DMS153 treated with DMSO at 0.1 percent for 48 hours (cell line): Measurements from ENCODE around the gene ZBTB44.
"Not testable (repeated sequence)": the region's sequence is repeated elsewhere in the genome, so short reads cannot be mapped to it uniquely, and the experiment has no call there.

Experiments used
- DNase-seq: peaks from one replicate; lab custom pipeline; 2025; ENCODE audit not compliant: unreplicated experiment; lab: John Stamatoyannopoulos, UW

ZBTB44 gene

DNA sequence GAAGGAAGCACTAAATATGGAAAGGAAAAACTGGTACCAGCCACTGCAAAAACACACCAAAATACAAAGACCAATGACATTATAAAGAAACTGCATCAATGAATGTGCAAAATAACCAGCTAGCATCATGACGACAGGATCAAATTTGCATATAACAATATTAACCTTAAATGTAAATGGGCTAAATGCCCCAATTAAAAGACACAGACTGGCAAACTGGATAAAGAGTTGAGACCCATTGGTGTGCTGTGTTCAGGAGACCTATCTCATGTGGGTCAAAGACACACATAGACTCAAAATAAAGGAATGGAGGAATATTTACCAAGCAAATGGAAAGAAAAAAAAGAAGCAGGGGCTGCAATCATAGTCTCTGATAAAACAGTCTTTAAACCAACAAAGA, 63.0 kb downstream of the ZBTB44 start:
- not testable (repeated sequence) for DNase-seq

DNA sequence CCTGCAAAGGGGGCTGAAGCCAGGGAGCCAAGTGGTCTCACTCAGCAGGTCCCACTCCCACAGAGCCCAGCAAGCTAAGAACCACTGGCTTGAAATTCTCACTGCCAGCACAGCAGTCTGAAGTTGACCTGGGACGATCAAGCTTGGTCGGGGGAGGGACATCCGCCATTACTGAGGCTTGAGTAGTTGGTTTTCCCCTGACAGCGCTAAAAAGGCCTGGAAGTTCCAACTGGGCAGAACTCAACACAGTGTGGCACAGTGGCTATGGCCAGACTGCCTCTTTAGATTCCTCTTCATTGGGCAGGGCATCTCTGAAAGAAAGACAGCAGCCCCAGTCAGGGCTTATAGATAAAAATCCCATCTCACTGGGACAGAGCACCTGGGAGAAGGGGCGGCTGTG, 64.8 kb downstream of the ZBTB44 start:
- DNase-seq: not testable (repeated sequence)

DNA sequence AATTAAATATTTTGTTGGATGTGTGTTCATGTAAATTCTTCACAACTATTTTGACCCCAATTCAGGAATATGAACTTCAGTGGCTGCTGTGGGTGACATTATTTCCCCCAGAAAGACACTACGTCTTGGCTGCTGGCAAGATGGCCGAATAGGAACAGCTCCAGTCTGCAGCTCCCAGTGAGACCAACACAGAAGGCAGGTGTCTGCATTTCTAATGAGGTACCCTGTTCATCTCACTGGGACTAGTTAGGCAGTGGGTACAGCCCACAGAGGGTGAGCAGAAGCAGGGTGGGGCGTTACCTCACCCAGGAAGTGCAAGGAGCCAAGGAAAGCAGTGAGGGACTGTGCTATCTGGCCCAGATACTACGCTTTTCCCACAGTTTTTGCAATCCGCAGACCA, 65.3 kb downstream of the ZBTB44 start:
- no peak for DNase-seq

DNA sequence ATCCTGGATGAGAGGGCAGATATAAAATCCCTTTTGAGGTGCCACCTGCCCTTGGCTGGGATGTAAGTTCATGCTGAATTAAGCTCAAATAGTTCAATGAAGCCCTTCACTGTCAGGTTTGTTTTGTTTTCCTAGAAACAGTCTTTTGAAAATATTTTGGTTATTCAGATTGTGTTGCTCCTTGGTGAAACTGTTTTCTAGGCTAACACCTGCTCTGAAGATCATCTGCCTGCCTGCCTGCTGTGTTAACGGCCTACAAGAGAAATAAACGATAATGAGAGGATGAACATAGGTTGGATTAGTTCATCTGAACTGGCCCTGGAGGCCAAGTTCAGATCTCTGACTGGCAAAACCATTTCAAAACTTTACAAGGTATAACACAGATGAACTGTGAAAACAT, 67.4 kb downstream of the ZBTB44 start:
- DNase-seq: no peak

DNA sequence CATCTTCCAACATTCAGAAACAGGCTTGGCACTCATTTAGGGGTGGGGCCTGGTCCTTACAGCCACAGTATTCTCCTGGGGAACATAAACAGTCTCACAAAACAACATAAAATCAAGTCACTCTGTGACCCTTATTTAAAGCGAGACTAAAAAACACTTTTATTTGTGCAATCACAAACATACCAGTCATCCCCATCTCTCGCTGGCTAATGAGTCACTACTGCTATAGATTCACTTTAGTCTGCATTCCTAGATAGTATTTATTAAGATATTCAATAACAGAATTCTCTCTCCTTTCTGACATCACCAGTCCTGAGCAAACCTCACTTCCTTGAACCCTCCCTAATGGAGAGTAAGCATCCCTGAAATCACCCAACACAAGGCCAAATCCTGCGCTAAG, 68.0 kb downstream of the ZBTB44 start:
- no peak for DNase-seq

DNA sequence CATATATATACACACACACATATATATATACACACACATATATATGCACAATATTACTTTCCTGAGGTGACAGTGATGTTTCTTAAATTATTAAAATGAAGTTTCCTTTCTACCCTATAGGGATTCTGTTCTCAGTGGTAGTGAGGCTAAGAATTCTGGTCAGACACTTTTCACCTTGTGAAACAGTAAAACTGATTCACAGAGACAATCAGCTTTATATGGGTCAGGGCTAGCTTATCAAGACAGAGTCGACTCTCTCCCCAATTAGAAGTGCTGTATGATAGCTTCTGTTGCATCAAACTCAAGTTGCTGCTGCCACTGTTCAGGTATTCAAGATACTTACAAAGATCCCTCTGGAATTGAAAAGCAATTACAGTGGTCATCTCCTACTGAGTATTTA, 68.4 kb downstream of the ZBTB44 start:
- DNase-seq: no peak

DNA sequence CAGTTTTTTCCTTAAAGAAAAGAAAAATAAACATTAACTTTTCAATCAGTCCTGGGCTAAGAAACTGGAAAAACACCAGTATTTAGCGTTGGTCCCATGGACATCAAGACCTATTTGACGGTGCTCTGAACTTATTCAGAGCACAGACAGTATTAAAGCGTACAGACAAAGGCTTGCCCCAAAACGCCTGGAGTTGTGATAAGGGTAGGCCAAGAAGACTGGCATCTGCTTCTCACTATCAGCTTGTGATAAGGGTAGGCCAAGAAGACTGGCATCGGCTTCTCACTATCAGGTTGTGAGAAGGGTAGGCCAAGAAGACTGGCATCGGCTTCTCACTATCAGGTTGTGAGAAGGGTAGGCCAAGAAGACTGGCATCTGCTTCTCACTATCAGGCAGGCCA, 69.3 kb downstream of the ZBTB44 start:
- not testable (repeated sequence) for DNase-seq

DNA sequence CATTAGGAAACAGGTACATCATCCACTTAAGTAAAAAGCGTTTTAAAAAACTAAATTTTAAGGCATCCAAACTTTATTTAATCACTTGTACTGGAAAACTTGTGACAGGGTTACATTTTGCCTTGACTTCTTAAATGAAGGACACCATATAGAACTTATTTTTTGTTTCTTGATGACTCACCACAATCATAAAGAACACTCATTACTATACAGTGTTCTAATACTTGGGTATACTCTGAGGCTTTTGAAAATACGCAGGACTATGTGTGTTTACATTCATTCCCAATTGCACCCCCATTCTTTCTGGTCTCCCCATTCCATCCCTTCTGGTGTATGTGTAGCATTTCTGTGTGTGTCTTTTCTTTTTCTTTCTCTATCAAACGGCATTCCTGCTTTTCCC, 69.9 kb downstream of the ZBTB44 start:
- DNase-seq: no peak

DNA sequence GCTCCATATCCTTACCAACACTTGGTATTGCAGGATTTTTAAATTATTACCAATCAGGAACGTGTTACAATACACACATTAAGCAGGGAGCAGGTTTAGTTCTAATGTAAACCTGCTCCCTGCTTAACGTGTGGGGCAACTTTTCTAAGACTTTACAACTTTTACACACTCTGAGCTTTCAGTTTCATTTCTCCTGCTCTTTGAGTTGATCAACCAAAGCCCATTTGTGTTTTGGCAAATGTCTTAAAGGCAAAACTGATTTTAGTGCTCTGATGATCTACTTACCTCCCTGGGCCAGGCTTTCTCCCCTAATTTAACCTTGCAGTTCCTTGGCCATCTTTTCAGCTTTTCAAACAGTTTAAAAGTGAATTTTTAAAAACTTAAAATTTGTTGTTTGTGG, 70.9 kb downstream of the ZBTB44 start:
- DNase-seq: no peak

DNA sequence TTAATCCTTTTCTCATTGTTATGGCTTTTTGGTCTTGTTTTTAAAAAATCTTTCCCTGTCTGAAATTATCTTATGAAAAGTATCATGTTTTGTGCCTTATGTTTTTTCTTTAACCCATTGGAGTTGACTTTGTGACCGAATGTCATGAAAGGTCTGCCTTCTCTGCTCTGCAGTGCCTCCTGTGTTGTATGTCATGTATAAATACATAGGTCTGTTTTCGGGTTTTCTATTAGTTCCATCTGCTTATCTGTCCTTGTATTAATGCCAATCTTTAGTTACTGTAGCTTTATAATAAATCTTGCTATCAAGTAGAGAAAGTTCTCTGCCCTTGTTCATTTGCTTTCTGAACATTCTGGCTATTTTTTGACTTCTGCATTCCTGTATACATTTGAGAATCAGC, 73.0 kb downstream of the ZBTB44 start:
- DNase-seq: no peak

DNA sequence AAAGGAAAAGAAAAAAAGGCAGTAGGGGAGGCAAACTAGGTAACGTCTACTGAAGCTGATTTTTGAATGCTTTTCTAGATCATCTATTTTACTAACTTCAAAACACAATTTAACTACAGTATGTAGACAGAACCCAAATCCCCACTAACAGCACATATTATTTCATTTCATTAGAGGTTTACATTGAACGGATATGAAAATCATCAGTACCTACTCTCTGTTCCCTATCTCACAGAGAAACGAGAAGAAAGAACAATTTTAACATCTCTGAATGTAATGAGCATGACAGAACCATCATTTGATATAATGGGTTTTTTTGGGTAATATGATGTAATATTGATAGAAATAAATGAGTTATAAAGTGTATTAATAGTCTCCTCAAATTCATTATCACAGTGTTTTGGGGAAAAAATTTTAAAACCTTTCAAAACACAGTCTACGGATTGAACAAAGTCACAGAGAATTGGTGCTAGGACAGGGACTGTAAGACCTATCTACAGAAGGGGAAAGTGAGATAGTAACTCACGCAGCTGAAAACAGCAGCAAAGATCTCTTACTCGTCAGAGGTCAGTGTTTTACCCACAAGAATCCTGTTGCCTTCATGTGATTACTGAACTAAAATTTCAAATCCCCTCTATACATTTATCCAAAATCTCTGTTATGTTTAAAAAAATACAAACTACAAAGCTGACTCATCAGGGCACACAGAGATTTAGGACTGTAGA, 77.3 kb downstream of the ZBTB44 start:
- DNase-seq: no peak

DNA sequence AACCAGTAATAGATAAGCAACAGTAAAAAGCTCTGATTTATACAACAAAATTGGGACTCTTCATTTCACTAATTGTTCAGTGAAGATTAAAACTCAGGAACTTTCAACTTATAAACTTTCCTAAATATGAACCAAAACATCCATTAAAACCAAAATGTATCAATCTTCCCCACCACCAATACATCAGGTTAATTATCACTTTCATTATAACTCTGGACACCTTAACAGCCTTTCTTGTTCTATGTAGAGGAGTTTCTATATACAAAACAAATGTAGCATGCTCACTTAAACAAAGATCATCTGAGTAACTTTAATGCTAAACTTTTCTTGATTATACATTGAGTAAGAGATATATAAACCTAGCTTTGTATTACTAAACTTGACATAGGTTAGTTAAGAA, 80.4 kb downstream of the ZBTB44 start:
- no peak for DNase-seq

DNA sequence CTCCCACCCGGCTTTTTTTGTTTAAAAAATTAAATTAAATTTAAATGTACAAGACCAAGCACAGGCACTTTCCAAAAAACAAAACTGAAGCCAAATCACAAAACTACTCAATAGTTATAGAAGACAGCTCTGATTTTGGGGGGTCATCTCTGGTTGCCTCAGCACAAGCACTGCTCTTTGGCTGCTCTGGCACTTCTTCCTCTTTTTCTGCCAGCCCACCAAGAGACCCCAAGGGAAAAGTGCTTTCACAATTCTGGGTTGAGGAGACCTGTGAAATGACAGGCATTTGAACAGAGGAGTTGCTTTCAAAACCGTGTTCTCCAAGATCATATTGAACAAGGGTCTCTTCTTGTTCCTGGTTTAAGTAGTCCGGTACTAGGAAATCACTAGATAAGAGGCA, 80.8 kb downstream of the ZBTB44 start:
- DNase-seq: not testable (repeated sequence)

DNA sequence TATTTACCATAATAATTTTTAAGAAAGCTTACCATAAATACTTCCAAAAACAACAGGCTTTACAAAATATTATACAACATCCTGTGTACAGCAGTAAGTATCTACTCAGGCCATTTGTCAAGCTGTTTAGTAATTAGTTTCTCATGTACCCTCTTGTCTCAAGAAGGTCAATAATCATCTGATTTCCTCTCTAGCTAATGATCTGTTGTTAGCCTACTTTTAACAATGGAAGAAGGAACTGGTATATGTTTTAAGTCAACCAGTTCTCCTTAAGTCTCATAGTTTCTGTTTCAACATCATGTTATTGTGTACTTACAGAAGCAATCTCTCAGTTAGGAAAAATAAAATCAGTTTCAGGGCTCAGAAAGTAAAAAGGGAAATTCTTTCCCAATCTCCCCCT, 81.2 kb downstream of the ZBTB44 start:
- not testable (repeated sequence) for DNase-seq

DNA sequence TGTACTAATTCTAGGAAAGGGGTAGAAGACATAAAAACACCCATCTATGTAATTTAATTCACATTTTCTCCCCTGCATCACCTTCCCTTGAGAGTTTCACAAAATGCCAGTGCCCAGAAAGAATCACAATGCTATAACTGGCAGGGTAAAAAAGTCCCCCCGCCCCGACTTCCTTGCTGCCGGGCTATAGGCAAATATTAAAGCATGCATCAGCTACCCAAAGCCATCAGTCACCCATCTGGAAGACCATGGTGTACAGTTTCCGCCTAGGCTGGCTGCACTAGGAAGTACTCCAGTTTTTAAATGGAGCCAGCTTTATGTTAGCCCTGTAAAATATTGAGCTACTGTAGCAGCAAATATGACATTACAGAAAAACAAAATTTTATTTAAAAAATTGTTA, 87.3 kb downstream of the ZBTB44 start:
- DNase-seq: no peak

DNA sequence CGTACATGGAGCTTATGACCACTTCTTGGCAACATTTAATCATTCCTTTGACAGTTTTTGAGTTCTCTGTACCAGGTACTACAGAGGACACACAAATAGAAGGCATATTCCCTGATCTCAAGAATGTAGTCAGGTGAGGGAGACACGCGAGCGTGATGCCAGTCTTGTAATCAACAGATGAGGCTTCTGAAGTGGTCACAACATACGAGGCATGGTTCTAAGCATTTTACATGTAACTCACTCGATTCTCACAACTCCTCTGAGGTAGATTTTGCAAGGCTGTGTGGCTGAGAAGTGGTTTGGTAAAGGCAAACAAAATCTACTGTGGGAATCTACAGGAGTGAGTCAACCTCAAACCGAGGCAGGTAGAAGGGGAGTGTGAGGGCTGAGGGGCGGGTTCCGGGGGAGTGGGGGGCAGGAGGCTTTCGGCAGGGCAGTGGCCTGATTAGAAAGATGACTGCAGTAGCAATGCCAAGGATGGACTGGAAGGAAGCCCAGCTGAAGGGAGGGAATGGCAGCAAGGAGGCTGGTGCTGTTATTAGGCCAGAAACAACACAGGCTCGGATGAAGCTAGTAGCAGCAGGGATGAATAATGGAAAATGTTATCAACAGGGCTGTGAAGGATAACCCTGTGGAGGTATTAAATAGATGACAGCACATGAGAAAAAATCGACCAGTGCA, 91.3 kb downstream of the ZBTB44 start:
- no peak for DNase-seq

DNA sequence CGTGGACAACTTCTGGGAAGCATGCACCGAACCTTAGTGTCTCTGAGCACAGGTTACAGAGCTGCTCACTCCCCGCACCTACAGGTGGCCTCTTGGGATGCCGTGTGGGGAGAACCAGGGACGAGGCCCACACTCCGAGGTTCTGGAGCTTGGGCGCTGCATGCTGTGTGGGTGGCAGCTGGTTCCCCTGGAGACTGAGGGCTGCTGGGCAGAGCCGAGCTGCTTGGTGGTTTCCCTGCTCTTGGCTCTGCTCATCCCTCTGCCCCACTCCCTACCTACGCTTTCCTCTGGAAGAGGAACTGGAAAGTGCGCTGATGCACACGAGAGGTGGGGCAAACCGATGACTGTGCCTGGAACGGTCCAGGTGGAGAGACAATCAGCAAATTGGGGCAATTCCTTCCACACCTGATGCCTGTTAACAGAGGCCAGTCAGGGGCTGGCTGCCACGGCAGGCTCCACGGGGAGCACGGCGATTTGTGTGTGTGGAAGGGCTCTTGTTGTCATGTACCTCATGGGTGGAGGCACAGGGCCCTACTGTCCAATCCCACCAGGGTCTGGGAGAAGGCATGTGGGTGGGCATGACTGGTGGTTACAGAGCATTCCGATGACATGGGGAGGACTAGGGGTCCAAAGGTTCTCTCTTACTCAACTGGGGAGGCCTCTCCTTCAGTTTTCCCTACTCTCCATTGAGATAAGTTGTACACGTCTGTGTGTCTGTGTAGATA, 94.2 kb downstream of the ZBTB44 start:
- DNase-seq: no peak

DNA sequence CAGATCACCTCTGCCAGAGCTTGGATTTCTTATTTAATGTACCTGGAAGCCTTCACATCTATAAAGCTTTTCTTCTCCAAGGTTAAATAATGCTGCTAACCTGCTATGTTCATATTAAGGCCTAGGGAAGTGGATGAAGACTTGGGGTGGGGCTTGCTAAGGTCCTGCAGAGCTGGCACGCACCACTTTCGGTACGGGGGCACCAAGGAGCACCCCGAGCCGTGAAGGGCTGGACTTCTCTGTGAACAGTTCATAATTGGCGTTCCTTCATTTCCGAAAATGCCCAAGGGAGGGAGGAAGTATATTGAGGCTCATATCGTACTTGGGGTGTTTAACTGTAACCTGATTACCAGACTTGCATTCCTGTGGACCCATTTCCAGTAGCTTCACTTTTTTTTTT, 95.6 kb downstream of the ZBTB44 start:
- DNase-seq: no peak

DNA sequence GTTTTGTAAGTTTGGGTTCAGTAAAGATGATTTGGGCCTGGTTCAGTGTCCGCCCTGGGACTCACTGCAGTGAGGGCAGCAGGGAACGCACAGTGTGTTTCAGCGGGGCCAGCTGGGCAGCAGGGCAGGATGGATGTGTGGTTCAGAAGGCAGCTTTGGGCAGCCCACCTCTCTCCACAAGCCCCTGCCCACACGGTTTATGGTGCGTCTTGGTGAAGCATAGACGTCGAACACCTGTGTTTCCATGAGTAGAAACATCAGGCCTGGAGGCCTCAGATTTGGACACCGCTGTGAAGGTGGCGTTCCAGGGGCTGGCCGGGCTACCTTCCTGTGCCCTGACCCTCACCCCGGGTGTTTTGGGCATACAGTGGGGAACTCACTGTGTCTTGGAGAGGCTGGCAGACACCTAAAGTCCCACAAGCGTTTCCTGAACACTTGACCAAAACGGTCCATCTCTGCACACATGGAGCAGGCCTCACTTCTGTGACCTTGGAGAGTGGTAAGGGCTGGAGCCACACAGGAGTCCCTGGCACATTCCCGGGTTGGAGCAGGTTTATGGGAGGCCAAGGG, 96.1 kb downstream of the ZBTB44 start:
- no peak for DNase-seq

DNA sequence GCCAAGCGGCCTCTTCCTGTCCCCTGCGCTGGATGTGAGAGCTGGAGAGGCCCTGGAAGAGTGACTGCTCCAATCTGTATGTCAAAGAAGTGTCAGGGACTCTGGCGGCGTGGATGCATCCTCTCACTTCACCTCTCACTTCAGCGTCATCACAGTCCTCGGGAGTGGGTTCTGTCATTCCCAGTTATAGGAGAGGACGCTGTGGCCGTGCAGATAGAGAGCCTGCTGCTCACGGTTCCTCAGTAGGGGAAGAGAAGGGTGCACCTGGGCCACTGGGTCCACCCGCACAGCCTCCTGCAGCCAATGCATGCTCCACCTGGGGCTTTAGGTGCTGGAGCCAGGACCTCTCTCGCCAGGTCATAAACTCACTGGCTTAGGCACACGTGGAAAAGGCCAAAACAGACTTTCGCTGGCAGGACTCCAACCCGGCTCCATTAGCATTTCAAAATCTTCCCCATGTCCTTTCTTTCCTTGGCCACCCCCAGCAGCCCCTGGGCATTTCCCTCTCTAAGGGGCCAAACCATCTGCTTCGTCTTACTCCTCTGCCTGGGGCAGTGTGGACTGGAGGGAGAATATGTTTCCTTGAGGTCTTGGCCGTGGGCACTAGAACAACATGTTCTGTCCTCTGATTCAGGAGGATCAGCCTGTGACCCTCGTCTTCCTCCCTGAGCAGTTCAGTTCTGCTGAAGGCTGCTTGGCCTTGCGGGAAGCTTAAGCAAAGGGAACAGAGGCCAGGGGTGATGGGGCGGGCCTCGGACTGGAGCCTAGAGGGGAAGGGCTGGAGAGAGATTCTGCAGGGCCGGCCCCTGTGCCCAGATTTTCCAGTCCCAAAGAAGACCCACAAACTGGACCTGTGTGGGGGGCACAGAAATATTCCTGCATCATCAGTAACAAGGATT, 97.3 kb downstream of the ZBTB44 start:
- DNase-seq: no peak

DNA sequence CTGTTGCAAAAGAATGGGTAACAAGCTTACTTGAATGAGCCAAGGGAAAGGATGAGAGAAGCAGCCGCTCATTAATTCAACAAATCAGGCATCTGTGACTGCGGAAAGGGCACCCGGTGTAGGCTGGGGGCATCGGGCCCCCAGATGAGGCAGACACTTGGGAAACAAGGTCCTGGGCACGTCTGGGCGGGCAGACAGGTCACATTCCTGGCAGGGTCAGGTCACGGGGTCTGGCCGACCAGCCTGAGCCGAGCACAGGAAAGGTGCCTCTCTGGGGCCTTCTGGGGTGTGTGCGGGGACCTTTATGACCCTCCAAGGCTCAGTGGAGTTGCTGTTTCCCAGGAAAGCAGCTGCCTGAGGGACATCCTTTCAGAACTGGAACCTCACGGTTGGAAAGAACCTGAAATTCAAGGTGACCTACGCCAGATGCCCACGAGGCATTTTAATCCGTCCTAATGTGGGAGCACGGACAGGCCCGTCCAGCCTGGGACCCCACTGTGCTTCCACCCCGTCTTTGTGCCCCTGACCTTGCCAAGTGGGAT, 98.1 kb downstream of the ZBTB44 start:
- no peak for DNase-seq
